H9 (cell line): ENCODE measurements around the gene TMEM219. TPM values are rescaled to one million over a fixed set of nuclear protein-coding genes. Genes with fewer than 3 reads are reported as not detected.

Experiments
- DNase-seq: peaks from one replicate; pipeline ENCODE4 v3.0.0-alpha.2; 2017
- H2AFZ ChIP-seq: one replicate; pipeline ENCODE4 v1.6.1; 2013; ENCODE audit warnings: mild to moderate bottlenecking, low read length, control low read depth, moderate library complexity
- H2AK5ac ChIP-seq: 2 replicates; pipeline ENCODE4 v1.6.1; 2013; ENCODE audit warnings: low read length, control low read depth, mixed read lengths; ENCODE audit not compliant: insufficient read length
- H2BK120ac ChIP-seq: one replicate; pipeline ENCODE4 v1.6.1; 2013; ENCODE audit warnings: low read depth, mild to moderate bottlenecking, low read length, control low read depth, inconsistent platforms; ENCODE audit not compliant: poor library complexity, severe bottlenecking
- H2BK12ac ChIP-seq: 2 replicates; pipeline ENCODE4 v1.6.1; 2013; ENCODE audit warnings: low read length, control low read depth, mixed read lengths, low read depth; ENCODE audit not compliant: insufficient read length
- H2BK15ac ChIP-seq: 2 replicates; pipeline ENCODE4 v1.6.1; 2013; ENCODE audit warnings: low read depth, low read length, control low read depth
- H2BK20ac ChIP-seq: one replicate; pipeline ENCODE4 v1.6.1; 2013; ENCODE audit warnings: low read depth, mild to moderate bottlenecking, low read length, control low read depth, inconsistent platforms; ENCODE audit not compliant: poor library complexity, severe bottlenecking
- H2BK5ac ChIP-seq: 2 replicates; pipeline ENCODE4 v1.6.1; 2013; ENCODE audit warnings: low read length, control low read depth, mixed read lengths; ENCODE audit not compliant: insufficient read length
- H3K14ac ChIP-seq: 2 replicates; pipeline ENCODE4 v1.6.1; 2013; ENCODE audit warnings: low read length, control low read depth; ENCODE audit not compliant: insufficient read depth
- H3K18ac ChIP-seq: 2 replicates; pipeline ENCODE4 v1.6.1; 2013; ENCODE audit warnings: low read depth, mild to moderate bottlenecking, mixed read lengths, low read length, control low read depth; ENCODE audit not compliant: insufficient read length
- H3K23ac ChIP-seq: 2 replicates; pipeline ENCODE4 v1.6.1; 2013; ENCODE audit warnings: low read length, control low read depth, mixed read lengths, low read depth; ENCODE audit not compliant: insufficient read length
- H3K23me2 ChIP-seq: 2 replicates; pipeline ENCODE4 v1.6.1; 2013; ENCODE audit warnings: low read depth, mild to moderate bottlenecking, mixed read lengths, low read length, control low read depth; ENCODE audit not compliant: insufficient read length, poor library complexity, severe bottlenecking
- H3K27ac ChIP-seq: 2 replicates; pipeline ENCODE4 v1.5.1; 2013; ENCODE audit warnings: low read length, control low read depth, mixed read lengths, low read depth; ENCODE audit not compliant: insufficient read length
- H3K27me3 ChIP-seq: 2 replicates; pipeline ENCODE4 v1.6.1; 2013; ENCODE audit warnings: low read length, control low read depth, inconsistent platforms; ENCODE audit not compliant: insufficient read depth
- H3K4ac ChIP-seq: 2 replicates; pipeline ENCODE4 v1.6.1; 2013; ENCODE audit warnings: low read depth, mild to moderate bottlenecking, control low read depth, inconsistent platforms, low read length, moderate library complexity
- H3K4me1 ChIP-seq: 2 replicates; pipeline ENCODE4 v1.6.1; 2013; ENCODE audit warnings: low read length, control low read depth, inconsistent platforms; ENCODE audit not compliant: insufficient read depth
- H3K4me2 ChIP-seq: 2 replicates; pipeline ENCODE4 v1.6.1; 2013; ENCODE audit warnings: low read length, control low read depth, mixed read lengths; ENCODE audit not compliant: insufficient read length, insufficient read depth
- H3K56ac ChIP-seq: 2 replicates; pipeline ENCODE4 v1.6.1; 2013; ENCODE audit warnings: low read depth, mild to moderate bottlenecking, mixed read lengths, low read length, control low read depth; ENCODE audit not compliant: insufficient read length
- H3K79me1 ChIP-seq: 2 replicates; pipeline ENCODE4 v1.6.1; 2013; ENCODE audit warnings: low read depth, mild to moderate bottlenecking, moderate library complexity, low read length, control low read depth, inconsistent platforms; ENCODE audit not compliant: insufficient read depth, poor library complexity, severe bottlenecking
- H3K79me2 ChIP-seq: 2 replicates; pipeline ENCODE4 v1.6.1; 2013; ENCODE audit warnings: low read length, control low read depth, inconsistent platforms; ENCODE audit not compliant: insufficient read depth
- H3K9ac ChIP-seq: 2 replicates; pipeline ENCODE4 v1.6.1; 2013; ENCODE audit warnings: low read length, control low read depth, mixed read lengths; ENCODE audit not compliant: insufficient read length; ENCODE audit errors: extremely low read depth
- H3K9me3 ChIP-seq: one replicate; pipeline ENCODE4 v1.6.1; 2013; ENCODE audit warnings: low read depth, low read length, inconsistent platforms; ENCODE audit not compliant: control insufficient read depth
- H3T11ph ChIP-seq: one replicate; pipeline ENCODE4 v1.6.1; 2013; ENCODE audit warnings: mild to moderate bottlenecking, low read length, control low read depth, inconsistent platforms
- H4K20me1 ChIP-seq: one replicate; pipeline ENCODE4 v1.6.1; 2013; ENCODE audit not compliant: control insufficient read depth, insufficient read length, insufficient read depth
- H4K5ac ChIP-seq: 2 replicates; pipeline ENCODE4 v1.6.1; 2013; ENCODE audit warnings: low read depth, mild to moderate bottlenecking, mixed read lengths, low read length, control low read depth; ENCODE audit not compliant: insufficient read length
- H4K8ac ChIP-seq: replicated peaks from 2 replicates; pipeline ENCODE4 v1.6.1; 2013; ENCODE audit warnings: low read length, control low read depth, mixed read lengths, low read depth; ENCODE audit not compliant: insufficient read length
- H4K91ac ChIP-seq: 2 replicates; pipeline ENCODE4 v1.6.1; 2013; ENCODE audit warnings: low read depth, mild to moderate bottlenecking, moderate library complexity, mixed read lengths, low read length, control low read depth; ENCODE audit not compliant: insufficient read length
- H3K27ac Mint-ChIP-seq, 3 experiments: 2 replicates in 2 of 3; 3 replicates in 1 of 3; pipeline ENCODE4 v1.8.0; 2020 to 2021; ENCODE audit warnings: mixed read lengths in 3 of 3, mild to moderate bottlenecking in 1 of 3, moderate library complexity in 1 of 3
- H3K27me3 Mint-ChIP-seq: 2 replicates; pipeline ENCODE4 v1.8.0; 2021; ENCODE audit warnings: low read depth, mild to moderate bottlenecking, moderate library complexity, mixed read lengths
- H3K36me3 Mint-ChIP-seq, 3 experiments: 2 replicates in 2 of 3; 3 replicates in 1 of 3; pipeline ENCODE4 v1.8.0; 2020 to 2021; ENCODE audit warnings: low read depth in 3 of 3, mixed read lengths in 3 of 3; ENCODE audit not compliant: insufficient read depth in 1 of 3
- H3K4me1 Mint-ChIP-seq, 2 experiments: 2 replicates each; pipeline ENCODE4 v1.8.0; 2020; ENCODE audit warnings: mixed read lengths in 2 of 2
- H3K4me3 Mint-ChIP-seq, 2 experiments: 2 replicates in 1 of 2; 3 replicates in 1 of 2; pipeline ENCODE4 v1.8.0; 2020 to 2021; ENCODE audit warnings: mild to moderate bottlenecking in 2 of 2, mixed read lengths in 2 of 2, moderate library complexity in 1 of 2
- H3K9me3 Mint-ChIP-seq, 2 experiments: 2 replicates in 1 of 2; 3 replicates in 1 of 2; pipeline ENCODE4 v1.8.0; 2020; ENCODE audit warnings: mild to moderate bottlenecking in 2 of 2, mixed read lengths in 2 of 2, moderate library complexity in 1 of 2
- WGBS: extraction: QIAGEN DNeasy Blood & Tissue Kit; methylation state at CpG from one replicate; pipeline ENCODE4 v1.1.7; 2013; ENCODE audit warnings: missing lambda C conversion rate, low lambda C conversion rate, mixed read lengths; ENCODE audit not compliant: insufficient read length; ENCODE audit errors: extremely low coverage; 5-methylcytosine and 5-hydroxymethylcytosine counted together
- total RNA-seq: library from RNA; stranded (reverse); gene quantifications from 2 replicates; pipeline ENCODE4 v1.2.1, GENCODE V29; 2021
- TF ChIP-seq, protein P1 (sequence below): fragments of 200-600 bp; sonication (generic); conservative IDR thresholded peaks from 3 replicates; pipeline ENCODE4 v1.8.0; 2021; ENCODE audit warnings: antibody characterized with exemption, mild to moderate bottlenecking

TMEM219 gene
- total RNA-seq, 1 experiment from 2014 or later, result 89.1 TPM

DNA sequence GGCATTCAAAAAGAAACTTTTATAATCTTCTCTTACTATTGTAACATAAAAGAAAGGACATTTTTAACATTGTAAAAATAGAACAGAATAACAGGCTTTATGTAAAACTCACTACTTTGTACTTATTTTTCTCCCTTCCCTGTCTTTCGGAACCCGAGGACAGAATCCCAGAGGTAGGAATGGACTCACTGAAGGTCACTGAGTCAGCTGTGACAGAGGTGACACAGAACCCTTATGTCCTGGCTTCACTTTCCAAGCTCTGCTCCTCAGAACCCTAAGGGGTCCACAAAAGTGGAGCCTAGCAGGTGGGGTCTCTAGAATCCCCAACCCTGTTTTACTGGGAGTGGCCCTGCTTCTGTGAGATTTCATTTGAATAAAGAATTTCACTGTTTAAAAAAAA lies 39.6 kb upstream of the TMEM219 start:
- no CpG with 5 or more reads among the region's 2 CpGs for WGBS
- Histone ChIP-seq H2BK15ac (no peak overlapping the region), H4K91ac (no peak overlapping the region), H2BK5ac (no peak overlapping the region), H3K14ac (no peak overlapping the region), H3K9ac (no peak overlapping the region), H4K5ac (no peak overlapping the region), H3T11ph (no peak overlapping the region), H2BK120ac (no peak overlapping the region), H2BK20ac (no peak overlapping the region), H3K56ac (no peak overlapping the region), H3K4me2 (no peak overlapping the region), H4K8ac (no peak overlapping the region), H2AFZ (no peak overlapping the region), H2BK12ac (no peak overlapping the region), H3K79me2 (no peaks in the 10 kb centered on the region), H2AK5ac (no peak overlapping the region), H3K4me1 (peaks cover 7% of the 10 kb centered on the region; the same call in 1 of the 2 replicates), H3K9me3 (no peaks in the 10 kb centered on the region), H3K18ac (no peak overlapping the region), H3K4ac (no peak overlapping the region), H3K27ac (no peak overlapping the region), H3K23me2 (peaks cover 20% of the 10 kb centered on the region), H3K27me3 (no peaks in the 10 kb centered on the region), H3K23ac (no peak overlapping the region), H3K79me1 (no peaks in the 10 kb centered on the region), H4K20me1 (no peaks in the 10 kb centered on the region)
- Mint-ChIP-seq H3K4me1 (peaks cover 17 to 21% of the 10 kb centered on the region in 2 experiments), H3K27ac (peak overlapping the region in 1 of 3 experiments; percentile 75; a peak in 1 of 7 replicates), H3K9me3 (no peaks in the 10 kb centered on the region), H3K36me3 (peaks cover 2 to 36% (median 34%) of the 10 kb centered on the region in 3 experiments; a peak in 6 of 7 replicates), H3K27me3 (no peaks in the 10 kb centered on the region), H3K4me3 (no peak overlapping the region)
- no peak for DNase-seq
- TF ChIP-seq, protein P1, sequence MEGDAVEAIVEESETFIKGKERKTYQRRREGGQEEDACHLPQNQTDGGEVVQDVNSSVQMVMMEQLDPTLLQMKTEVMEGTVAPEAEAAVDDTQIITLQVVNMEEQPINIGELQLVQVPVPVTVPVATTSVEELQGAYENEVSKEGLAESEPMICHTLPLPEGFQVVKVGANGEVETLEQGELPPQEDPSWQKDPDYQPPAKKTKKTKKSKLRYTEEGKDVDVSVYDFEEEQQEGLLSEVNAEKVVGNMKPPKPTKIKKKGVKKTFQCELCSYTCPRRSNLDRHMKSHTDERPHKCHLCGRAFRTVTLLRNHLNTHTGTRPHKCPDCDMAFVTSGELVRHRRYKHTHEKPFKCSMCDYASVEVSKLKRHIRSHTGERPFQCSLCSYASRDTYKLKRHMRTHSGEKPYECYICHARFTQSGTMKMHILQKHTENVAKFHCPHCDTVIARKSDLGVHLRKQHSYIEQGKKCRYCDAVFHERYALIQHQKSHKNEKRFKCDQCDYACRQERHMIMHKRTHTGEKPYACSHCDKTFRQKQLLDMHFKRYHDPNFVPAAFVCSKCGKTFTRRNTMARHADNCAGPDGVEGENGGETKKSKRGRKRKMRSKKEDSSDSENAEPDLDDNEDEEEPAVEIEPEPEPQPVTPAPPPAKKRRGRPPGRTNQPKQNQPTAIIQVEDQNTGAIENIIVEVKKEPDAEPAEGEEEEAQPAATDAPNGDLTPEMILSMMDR, result no peak
